K562 (cell line): Measurements from ENCODE around the gene PRTN3. TPM values are rescaled to one million over a fixed set of nuclear protein-coding genes. Genes with fewer than 3 reads are reported as not detected.

Experiments
- AFF4 ChIP-seq: sonication (generic); formaldehyde crosslinking; IDR thresholded peaks from 2 replicates; pipeline ENCODE4 v1.8.0; 2023; ENCODE audit warnings: mild to moderate bottlenecking, missing genetic modification reagents
- C11orf30 ChIP-seq: fragments of 450-650 bp; IDR thresholded peaks from 2 replicates; pipeline ENCODE4 v1.6.1; 2016; ENCODE audit warnings: low read depth, mild to moderate bottlenecking
- CREB1 ChIP-seq, 2 experiments: sonication (generic) in 1 of 2; formaldehyde crosslinking in 1 of 2; IDR thresholded peaks; 2 replicates each; pipeline versions ENCODE4 v1.6.1 to v1.8.0; 2012 to 2022; ENCODE audit warnings: inconsistent platforms in 1 of 2, mild to moderate bottlenecking in 1 of 2, missing genetic modification reagents in 1 of 2, moderate library complexity in 1 of 2
- EGR1 ChIP-seq: fragments of 450-650 bp; conservative IDR thresholded peaks from 2 replicates; pipeline ENCODE4 v1.6.1; 2017; ENCODE audit warnings: mild to moderate bottlenecking
- FOXA3 ChIP-seq, 2 experiments: fragments of 450-650 bp in 1 of 2; sonication (generic) in 1 of 2; formaldehyde crosslinking; IDR thresholded peaks in 1 of 2; conservative IDR thresholded peaks in 1 of 2; 2 replicates each; pipeline versions ENCODE4 v1.4.0 to v1.8.0; 2020 to 2022; ENCODE audit warnings: mild to moderate bottlenecking in 2 of 2, missing genetic modification reagents in 1 of 2
- HDAC2 ChIP-seq: fragments of 450-650 bp; IDR thresholded peaks from 2 replicates; pipeline ENCODE4 v1.6.1; 2016; ENCODE audit warnings: mild to moderate bottlenecking
- LCOR ChIP-seq: sonication (generic); formaldehyde crosslinking; IDR thresholded peaks from 2 replicates; pipeline ENCODE4 v1.8.0; 2022; ENCODE audit warnings: mild to moderate bottlenecking, missing genetic modification reagents
- MAFF ChIP-seq: IDR thresholded peaks from 2 replicates; pipeline ENCODE4 v1.6.1; 2012; ENCODE audit warnings: low read length, improper control_type of control experiment
- MEF2D ChIP-seq: conservative IDR thresholded peaks from 2 replicates; pipeline ENCODE4 v1.6.1; 2016; ENCODE audit warnings: low read depth, missing genetic modification characterization, missing compliant biosample characterization
- MXI1 ChIP-seq: IDR thresholded peaks from 2 replicates; pipeline ENCODE4 v1.6.1; 2011; ENCODE audit warnings: low read depth, mild to moderate bottlenecking, improper control_type of control experiment, low read length
- POLR2AphosphoS5 ChIP-seq: IDR thresholded peaks from 2 replicates; pipeline ENCODE4 v1.6.1; 2011; ENCODE audit warnings: mild to moderate bottlenecking, low read depth, low read length, moderate library complexity; ENCODE audit not compliant: control insufficient read depth, insufficient read depth
- POLR2H ChIP-seq: IDR thresholded peaks from 2 replicates; pipeline ENCODE4 v1.6.1; 2016; ENCODE audit warnings: missing genetic modification characterization, low read depth, mild to moderate bottlenecking, control low read depth, missing compliant biosample characterization, moderate library complexity
- SAFB ChIP-seq: fragments of 200-400 bp; formaldehyde crosslinking; IDR thresholded peaks from 2 replicates; pipeline ENCODE4 v1.6.1; 2017; ENCODE audit warnings: low read depth, low read length, borderline replicate concordance
- SREBF2 ChIP-seq: sonication (generic); formaldehyde crosslinking; IDR thresholded peaks from 2 replicates; pipeline ENCODE4 v1.4.0; 2020; ENCODE audit warnings: mild to moderate bottlenecking, missing genetic modification reagents
- TBL1XR1 ChIP-seq, 2 experiments: IDR thresholded peaks; 2 replicates each; pipeline ENCODE4 v1.6.1; 2012; ENCODE audit warnings: improper control_type of control experiment in 2 of 2, low read length in 2 of 2, mild to moderate bottlenecking in 1 of 2
- ZC3H8 ChIP-seq: fragments of 450-650 bp; IDR thresholded peaks from 2 replicates; pipeline ENCODE4 v1.6.1; 2017
- polyA plus RNA-seq, 8 experiments: library from polyadenylated mRNA; depleted of rRNA in 4 of 8; stranded (reverse) in 5 of 8; unstranded in 3 of 8; fragments of >200 nt; fragmentation: Nextera tagmentation in 2 of 8; fragmentation: Illumina TruSeq in 1 of 8; extraction: Ambion mirVana in 2 of 8; extraction: Trizol in 1 of 8; gene quantifications; 2 replicates each; pipeline versions ENCODE4 v1.2.1 to v1.2.3, GENCODE V29; 2011 to 2014; ENCODE audit warnings: inconsistent platforms in 1 of 8, missing spikeins in 1 of 8
- total RNA-seq, 7 experiments: library from RNA; depleted of rRNA in 6 of 7; stranded (reverse); fragments of >200 nt in 6 of 7; fragmentation: Illumina TruSeq in 2 of 7; extraction: Trizol in 2 of 7; gene quantifications; 2 replicates each; pipeline versions ENCODE4 v1.2.1 to v1.2.3, GENCODE V29; 2011 to 2021; ENCODE audit warnings: low replicate concordance in 1 of 7
- TF ChIP-seq, protein P1 (sequence below): fragments of 250-450 bp; sonication (Bioruptor Pico); IDR thresholded peaks from 2 replicates; pipeline ENCODE4 v1.8.0; 2021; ENCODE audit warnings: moderate library complexity, mild to moderate bottlenecking, inconsistent platforms
- TF ChIP-seq, protein P2 (sequence below), 2 experiments: fragments of 450-650 bp in 1 of 2; sonication (generic) in 1 of 2; formaldehyde crosslinking in 1 of 2; IDR thresholded peaks in 1 of 2; conservative IDR thresholded peaks in 1 of 2; 2 replicates each; pipeline versions ENCODE4 v1.6.1 to v1.8.1; 2016 to 2023; ENCODE audit warnings: mild to moderate bottlenecking in 2 of 2, moderate library complexity in 2 of 2, inconsistent platforms in 1 of 2, missing genetic modification reagents in 1 of 2
- TF ChIP-seq, protein P3 (sequence below), 2 experiments: fragments of 450-650 bp; conservative IDR thresholded peaks; 2 replicates each; pipeline ENCODE4 v1.6.1; 2017; ENCODE audit warnings: mild to moderate bottlenecking in 2 of 2, moderate library complexity in 2 of 2

Gene PRTN3
- total and polyA plus RNA-seq, 9 of the 15 experiments (the other 6 are each of a cell fraction or from before 2014, with no cell fraction given), result 0.14 to 0.86 (median 0.43) TPM; not detected in 3

- TF ChIP-seq EGR1 (0 out of 2 replicates have a peak, but pooled peaks have one; percentile 27), MEF2D (tag) (0 out of 2 replicates have a peak, but pooled peaks have one; percentile 49), ZC3H8 (no peak), FOXA3 (CRISPR knock-in tag; conservative IDR thresholded peaks at IDR 0.05 in 1 of 2, IDR thresholded peaks at IDR 0.05 in 1 of 2) (peak in 1 of 2 experiments; percentile 63; a peak in 2 of 4 replicates), LCOR (CRISPR knock-in tag) (peak; percentile 70; the same call in 1 of the 2 replicates), HDAC2 (peak; percentile 39; the same call in 1 of the 2 replicates), POLR2AphosphoS5 (peak; percentile 33; the same call in 1 of the 2 replicates), AFF4 (CRISPR knock-in tag) (0 out of 2 replicates have a peak, but pooled peaks have one; percentile 66), TBL1XR1 (IDR thresholded peaks at IDR 0.05; ENCODE audit: low read length in 2 of 2) (peak; percentile 36 to 38; a peak in 2 of 4 replicates), SAFB (0 out of 2 replicates have a peak, but pooled peaks have one; percentile 46), SREBF2 (CRISPR knock-in tag) (no peak), MXI1 (peak; percentile 47; the same call in 1 of the 2 replicates), C11orf30 (peak; percentile 3), MAFF (peak; percentile 25; the same call in 1 of the 2 replicates), CREB1 (IDR thresholded peaks at IDR 0.05) (no peak), CREB1 (CRISPR knock-in tag; IDR thresholded peaks at IDR 0.05) (peak; percentile 41; the same call in 1 of the 2 replicates), POLR2H (tag) (peak; percentile 99)
- TF ChIP-seq, protein P1, sequence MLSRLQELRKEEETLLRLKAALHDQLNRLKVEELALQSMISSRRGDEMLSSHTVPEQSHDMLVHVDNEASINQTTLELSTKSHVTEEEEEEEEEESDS (CRISPR knock-in tag), result peak; percentile 99
- TF ChIP-seq, protein P2, sequence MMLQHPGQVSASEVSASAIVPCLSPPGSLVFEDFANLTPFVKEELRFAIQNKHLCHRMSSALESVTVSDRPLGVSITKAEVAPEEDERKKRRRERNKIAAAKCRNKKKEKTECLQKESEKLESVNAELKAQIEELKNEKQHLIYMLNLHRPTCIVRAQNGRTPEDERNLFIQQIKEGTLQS (IDR thresholded peaks at IDR 0.05), result no peak
- TF ChIP-seq, protein P2 (CRISPR knock-in tag; conservative IDR thresholded peaks at IDR 0.05), result 0 out of 2 replicates have a peak, but pooled peaks have one; percentile 70
- TF ChIP-seq, protein P3, sequence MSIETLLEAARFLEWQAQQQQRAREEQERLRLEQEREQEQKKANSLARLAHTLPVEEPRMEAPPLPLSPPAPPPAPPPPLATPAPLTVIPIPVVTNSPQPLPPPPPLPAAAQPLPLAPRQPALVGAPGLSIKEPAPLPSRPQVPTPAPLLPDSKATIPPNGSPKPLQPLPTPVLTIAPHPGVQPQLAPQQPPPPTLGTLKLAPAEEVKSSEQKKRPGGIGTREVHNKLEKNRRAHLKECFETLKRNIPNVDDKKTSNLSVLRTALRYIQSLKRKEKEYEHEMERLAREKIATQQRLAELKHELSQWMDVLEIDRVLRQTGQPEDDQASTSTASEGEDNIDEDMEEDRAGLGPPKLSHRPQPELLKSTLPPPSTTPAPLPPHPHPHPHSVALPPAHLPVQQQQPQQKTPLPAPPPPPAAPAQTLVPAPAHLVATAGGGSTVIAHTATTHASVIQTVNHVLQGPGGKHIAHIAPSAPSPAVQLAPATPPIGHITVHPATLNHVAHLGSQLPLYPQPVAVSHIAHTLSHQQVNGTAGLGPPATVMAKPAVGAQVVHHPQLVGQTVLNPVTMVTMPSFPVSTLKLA (conservative IDR thresholded peaks at IDR 0.05), result peak in 1 of 2 experiments; percentile 71; a peak in 2 of 4 replicates
These were observed 52.3 kb downstream of the PRTN3 start, which contains the start of the genes MED16 and RNU6-9 (continued) for GRCh38 chr19:892894-893689.
